GDM1 (cell line): ENCODE results near the gene YBEY.
"Not testable (repeated sequence)": the region's sequence is repeated elsewhere in the genome, so short reads cannot be mapped to it uniquely, and the experiment has no call there.

ENCODE experiments used
- DNase-seq: peaks from one replicate; lab custom pipeline; 2025; lab: John Stamatoyannopoulos, UW

YBEY gene, protein sequence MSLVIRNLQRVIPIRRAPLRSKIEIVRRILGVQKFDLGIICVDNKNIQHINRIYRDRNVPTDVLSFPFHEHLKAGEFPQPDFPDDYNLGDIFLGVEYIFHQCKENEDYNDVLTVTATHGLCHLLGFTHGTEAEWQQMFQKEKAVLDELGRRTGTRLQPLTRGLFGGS

DNA sequence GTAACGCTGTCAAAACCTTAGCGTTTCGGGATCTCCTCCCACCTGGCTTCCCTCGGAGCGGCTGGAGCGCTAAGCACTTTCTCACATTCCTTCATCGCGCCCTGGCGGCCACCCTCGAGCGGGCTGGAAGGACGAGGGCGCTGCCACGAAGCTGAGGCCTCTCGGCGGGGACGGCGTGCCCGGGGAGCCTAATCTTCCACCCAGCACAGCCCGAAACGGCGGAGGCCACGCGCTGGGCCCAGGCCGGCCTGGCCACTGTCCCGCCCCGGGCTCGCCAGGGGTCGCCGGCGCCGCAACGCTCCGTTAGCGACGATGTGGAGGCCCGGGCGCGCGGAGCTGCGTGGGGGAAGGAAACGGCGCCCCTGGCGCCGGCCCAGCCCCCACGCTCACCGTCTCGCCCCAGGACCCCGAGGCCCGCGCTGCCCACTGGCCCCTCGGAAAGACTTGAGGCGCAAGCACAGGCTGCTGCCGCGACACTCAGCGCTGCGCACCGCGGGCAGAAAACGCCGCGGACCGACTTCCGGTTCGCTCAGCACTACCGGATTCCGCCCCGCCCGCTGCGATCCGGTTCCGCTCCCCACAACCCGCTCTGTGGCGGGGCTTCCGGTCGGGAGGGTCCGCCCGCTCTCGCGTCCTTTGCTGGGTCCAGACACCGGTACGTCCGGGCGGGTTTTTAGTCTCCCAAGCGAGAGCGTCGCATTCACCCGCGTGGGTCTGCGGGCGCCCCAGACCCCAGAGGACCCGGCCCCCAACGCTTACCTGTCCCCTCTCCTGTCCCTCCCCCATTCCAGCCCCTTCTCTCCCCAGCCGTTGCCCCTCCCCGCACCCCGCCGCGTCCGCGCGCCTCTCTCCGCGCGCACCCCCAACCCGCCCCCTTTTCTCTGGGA is at the start of gene YBEY:
Gene YBEY (plus strand): TSS at position 582 of the 887 bp plus-strand sequence. CDS start 572 bp downstream, outside the sequence.
- DNase-seq: peak; percentile 78

DNA sequence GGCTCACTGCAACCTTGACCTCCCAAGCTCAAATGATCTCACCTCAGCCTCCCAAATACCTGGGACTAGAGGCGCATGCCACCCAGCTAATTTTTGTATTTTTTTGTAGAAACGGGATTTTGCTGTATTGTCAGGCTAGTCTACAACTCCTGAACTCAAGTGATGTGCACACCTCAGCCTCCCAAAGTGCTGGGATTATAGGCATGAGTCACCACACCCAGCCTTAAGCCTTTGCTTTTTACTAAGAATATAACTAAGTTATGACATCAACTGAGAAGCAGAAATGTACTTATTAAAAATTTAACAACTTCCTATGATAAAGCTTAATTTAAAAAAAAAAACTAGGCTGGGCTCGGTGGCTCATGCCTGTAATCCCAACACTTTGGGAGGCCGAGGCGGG is 48.7 kb upstream of the YBEY start:
- DNase-seq: no peak

GRCh38 chr21:46239817-46240325 is 46.3 kb upstream of the YBEY start:
- DNase-seq: no peak

GRCh38 chr21:46241577-46241976 is 44.6 kb upstream of the YBEY start:
- not testable (repeated sequence) for DNase-seq

- no peak for DNase-seq
Measured at GRCh38 chr21:46243325-46243724, 42.8 kb upstream of the YBEY start.

GRCh38 chr21:46243960-46244361 is 42.2 kb upstream of the YBEY start:
- no peak for DNase-seq

DNA sequence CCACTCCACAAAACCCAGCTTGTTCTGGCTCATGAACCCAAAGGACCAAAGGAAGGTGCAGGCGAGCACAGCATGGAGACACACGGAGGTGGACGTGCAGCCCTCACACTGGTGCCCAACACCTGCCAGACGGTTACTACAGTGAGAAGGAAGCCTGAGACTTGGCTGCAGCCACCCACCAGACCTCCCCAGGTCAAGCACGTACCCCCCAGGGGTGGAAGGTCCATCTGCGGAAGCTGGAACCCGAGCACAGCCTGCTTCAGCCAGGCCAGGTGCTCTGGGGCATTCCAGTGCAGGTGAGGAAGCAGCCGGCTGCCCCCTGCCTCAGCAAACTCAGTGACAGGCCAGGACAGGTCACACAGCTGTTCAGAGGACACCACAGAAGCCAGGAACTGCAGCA is 41.5 kb upstream of the YBEY start:
- DNase-seq: no peak

DNA sequence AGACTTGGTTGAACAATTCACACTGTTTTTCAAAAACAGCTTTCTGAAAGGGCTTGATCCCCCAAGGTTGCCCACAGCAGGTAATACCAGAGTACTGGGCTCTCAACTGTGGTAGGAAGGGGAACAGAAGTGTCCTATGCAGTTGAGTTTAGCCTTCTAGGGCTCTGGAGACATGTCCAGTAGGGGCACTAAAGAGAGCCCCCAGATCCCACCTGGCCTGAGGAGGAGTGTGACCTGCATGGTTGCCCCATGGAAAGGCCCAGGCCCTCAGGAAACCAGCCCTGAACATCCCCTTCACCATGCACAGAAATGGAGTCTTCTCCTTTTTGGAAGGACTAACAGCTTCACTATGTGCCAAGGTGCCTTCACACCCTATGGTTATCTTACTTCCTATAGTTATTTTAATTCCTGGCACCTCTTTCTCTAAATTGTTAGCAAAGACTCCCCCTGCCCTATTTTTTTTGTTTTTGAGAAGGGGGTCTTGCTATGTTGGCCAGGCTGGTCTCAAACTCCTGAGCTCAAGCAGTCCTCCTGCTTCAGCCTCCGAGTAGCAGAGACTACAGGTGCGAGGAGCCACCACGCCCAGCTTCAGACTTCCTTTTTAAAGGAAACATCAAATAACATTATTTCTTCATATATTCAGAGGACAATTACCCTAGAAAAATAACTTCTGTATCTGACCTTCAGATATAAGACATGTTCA is 40.8 kb upstream of the YBEY start:
- no peak for DNase-seq

GRCh38 chr21:46246345-46246744 is 39.8 kb upstream of the YBEY start:
- no peak for DNase-seq

GRCh38 chr21:46247699-46248421 is 38.3 kb upstream of the YBEY start:
- DNase-seq: no peak

DNA sequence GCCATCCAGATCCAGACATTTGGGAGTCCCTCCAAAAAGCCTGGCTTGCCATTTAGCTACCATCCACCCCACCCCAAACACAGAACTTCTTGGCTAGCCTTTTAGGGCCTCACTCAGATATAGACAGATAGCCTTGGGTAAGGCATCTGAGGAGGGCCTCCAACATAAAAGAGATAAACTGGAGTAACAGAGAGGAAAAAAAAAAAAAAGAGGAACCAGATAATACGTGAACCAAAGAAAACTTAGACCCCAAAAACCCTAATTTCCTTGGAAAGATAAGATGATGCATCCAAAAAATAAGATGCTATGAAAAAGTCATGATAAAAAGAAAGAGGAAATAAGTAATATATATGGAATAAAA is 37.7 kb upstream of the YBEY start:
- DNase-seq: no peak

- DNase-seq: no peak
Measured at GRCh38 chr21:46248827-46249226, 37.3 kb upstream of the YBEY start.

DNA sequence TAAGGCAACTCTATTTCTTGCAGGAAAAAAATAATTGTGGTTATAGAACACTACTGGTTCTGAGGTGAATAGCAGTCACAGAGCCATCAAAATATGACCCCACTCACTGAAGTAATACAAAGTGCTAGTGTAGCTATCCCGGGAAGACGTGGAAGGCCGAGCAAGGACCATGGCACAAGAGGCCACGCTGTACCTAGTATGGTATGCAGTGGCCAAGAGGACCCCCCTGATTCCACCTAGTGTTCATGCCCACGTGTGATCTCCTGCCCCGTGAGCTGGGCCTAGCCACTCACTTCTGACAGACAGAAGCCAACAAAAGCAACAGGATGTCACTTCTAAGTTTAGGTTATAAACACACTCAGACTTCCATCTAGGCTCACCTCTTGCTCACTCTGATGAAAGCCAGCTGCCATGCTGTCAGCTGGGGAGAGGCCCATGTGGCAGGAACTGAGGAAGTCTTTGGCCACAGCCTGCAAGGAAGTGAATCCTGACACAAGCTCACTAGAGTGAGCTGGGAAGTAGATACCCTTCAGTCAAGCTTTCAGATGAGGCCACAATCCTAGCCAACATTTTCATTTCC is 35.9 kb upstream of the YBEY start:
- no peak for DNase-seq

GRCh38 chr21:46252840-46253239 is 33.3 kb upstream of the YBEY start:
- no peak for DNase-seq

DNA sequence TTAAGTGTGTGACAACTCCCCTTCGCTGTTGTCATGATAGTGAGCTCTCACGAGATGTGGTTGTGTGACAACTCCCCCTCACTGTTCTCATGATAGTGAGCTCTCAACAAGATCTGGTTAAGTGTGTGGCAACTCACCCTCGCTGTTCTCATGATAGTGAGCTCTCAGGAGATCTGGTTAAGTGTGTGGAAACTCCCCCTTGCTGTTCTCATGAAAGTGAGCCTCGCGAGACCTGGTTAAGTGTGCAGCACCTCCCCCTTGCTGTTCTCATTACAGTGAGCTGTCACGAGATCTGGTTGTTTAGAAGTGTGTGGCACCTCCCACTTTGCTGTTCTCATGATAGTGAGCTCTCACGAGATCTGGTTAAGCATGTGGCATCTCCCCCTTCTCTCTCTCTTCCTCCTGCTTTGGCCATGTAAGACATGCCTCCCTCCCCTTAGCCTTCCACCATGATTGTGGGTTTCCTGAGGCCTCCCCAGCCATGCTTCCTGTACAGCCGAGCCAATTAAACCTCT is 32.5 kb upstream of the YBEY start:
- peak; percentile 81 for DNase-seq

DNA sequence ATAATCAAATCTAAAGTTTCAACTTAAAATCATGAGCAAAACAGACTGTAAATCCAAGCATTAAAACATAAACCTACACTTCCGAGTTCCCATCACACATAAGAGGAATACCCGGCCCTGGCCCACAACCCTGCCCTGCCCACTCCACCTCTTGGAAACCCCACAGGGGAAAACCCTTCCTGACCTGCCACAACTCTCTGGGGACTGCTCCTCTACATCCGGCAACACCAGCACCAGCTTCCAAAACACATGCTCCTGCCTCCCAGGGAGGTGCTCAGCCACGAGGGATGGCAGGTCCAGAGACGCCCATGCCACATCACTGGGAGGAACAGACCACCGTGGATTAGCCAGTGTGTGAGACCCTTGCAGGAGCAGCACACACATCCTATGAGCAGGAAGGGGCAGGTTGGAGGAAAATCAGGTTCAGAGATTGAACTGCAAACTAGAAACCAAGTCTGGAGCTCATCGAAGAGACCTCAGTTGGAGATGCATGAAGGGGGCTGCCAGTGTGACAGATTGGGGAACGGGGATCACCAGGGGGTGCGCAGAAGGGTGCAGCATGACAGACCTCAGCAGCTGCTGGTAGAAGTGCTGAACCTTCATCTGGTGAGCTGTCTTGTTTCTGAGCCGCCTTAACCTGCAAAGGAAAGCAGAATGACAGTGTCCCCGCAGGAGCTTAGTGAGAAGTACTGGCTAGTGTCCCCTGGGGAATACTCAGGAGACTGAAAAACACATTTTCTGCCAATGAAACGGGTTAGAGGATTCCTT is 31.8 kb upstream of the YBEY start:
- no peak for DNase-seq

DNA sequence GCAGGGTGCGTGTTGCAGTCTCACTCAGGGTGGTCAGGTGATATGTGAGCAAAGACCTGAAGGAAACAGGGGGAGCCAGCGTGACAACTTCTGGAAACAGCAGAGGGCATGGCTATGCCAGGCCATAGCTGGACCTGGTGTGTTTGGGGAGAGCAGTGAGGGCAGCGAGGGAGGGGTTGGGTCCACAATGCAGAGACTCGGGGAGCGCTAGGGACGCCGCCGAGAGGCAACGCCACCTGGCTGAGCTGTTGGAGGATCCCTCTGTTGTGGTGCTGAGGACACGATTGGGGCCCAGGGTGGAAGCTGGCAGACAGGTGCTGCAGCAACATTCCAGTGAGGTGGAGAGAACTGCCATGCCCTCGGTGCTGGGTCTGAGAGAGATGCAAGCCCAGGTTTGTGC is 31.0 kb upstream of the YBEY start:
- no peak for DNase-seq

DNA sequence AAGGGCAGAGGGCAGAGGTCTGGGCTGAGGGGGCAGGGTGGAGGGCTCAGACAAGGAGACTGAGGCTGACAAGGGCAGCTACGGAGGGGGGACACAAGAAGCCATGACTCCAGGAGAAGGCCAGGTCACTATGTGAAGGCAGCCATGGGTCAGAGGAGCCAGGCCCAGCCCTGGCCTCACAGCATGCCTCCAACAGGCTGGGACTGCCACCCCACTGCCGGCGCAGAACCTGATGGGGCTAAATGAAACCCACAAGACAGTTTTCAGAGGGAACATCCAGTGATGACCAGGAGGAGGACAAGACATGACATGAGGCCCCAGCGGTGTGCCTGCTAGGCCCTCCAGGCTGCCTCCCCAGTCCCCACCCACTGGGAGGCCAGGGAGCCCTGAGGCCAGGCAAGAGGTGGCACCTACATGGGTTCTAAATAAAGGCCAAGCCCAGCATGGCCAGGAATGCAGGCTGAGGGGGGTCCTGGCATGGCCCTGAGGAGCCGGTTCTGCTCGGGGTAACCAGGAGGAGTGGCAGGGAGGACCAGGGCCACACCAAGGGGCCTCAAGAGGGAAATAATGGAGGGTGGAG is 30.3 kb upstream of the YBEY start:
- DNase-seq: no peak

DNA sequence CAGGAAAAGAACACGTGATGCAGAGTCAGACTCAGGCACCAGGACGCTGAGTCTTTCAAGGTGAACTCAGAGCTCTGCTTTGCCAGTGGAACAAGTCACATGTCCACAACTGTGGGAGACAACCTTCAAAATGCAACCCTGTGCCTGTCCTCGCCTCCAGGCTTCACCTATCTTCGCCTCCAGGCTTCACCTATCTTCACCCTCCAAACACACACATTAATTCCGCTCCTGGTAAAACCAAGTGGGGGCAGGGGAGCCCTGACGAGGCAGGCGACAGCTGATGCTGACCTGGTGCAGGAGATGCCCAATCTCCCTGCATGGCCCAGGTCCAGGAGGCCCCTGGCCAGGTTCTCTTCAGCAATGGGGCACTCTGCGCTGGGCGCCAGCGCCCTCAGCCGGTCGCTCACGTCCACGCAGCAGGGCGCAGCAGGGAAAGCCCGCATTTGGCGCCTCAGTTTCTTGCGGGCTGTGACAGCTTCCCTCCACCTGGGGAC is 29.6 kb upstream of the YBEY start:
- DNase-seq: no peak

DNA sequence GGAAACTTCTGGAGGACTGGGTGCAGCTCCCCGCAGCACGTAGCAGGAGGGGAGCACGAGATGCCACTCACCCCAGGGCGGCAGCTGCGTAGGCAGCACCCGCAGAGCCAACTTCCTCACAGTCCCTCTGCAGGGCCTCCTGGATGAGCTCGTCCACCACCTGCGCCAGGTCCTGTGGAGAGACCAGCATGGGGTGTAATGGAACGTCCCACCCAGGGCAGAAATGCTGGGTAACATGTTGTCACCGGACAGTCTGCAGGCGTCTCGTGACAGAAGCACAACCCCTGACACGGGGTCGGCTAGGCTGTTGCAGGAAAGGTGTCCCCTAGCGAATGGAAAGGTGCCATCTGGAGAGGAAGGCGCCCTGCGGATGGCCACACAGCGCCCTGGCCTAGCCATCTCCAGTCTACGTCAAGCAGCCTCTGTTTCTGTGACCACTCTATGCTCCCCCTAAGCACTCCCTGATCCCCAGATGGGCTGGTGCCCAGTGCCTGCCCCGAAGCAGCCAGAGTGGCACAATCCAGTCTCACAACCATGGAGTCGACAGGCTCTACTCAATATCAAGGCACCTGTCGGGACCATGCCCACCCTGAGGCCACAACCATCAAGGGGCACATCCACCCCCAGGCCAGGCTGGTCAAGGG is 22.0 kb upstream of the YBEY start:
- DNase-seq: no peak
